Stimulated activated CD8-positive, alpha-beta memory T cell treated with anti-CD3 and anti-CD28 coated beads, Interleukin-12 subunit alpha, Interleukin-12 subunit beta, amount 100 ng/mL, for 24 hours (primary cell): ENCODE measurements around the gene LSR.
"Not testable (repeated sequence)": the region's sequence is repeated elsewhere in the genome, so short reads cannot be mapped to it uniquely, and the experiment has no call there.

Experiments used
- DNase-seq: peaks from one replicate; pipeline ENCODE4 v3.0.0-alpha.2; 2020; ENCODE audit errors: extremely low read depth

The LSR gene

GRCh38 chr19:35286101-35286500 is 37.3 kb downstream of the LSR start:
- not testable (repeated sequence) for DNase-seq

- no peak for DNase-seq
Measured at GRCh38 chr19:35287713-35288112, 38.9 kb downstream of the LSR start.

- no peak for DNase-seq
Measured at GRCh38 chr19:35288331-35288730, 39.5 kb downstream of the LSR start.

GRCh38 chr19:35288906-35289305 is 40.1 kb downstream of the LSR start:
- no peak for DNase-seq

- DNase-seq, result no peak
Measured at GRCh38 chr19:35290381-35291127, 41.8 kb downstream of the LSR start.

- no peak for DNase-seq
Measured at GRCh38 chr19:35291259-35291658, 42.5 kb downstream of the LSR start.

GRCh38 chr19:35291916-35292315 is 43.1 kb downstream of the LSR start, which contains the start of gene MAG:
MAG (plus strand) TSS chr19:35292161; CDS start chr19:35295409, 3,248 bp downstream.
- no peak for DNase-seq

- no peak for DNase-seq
Measured at GRCh38 chr19:35292421-35293362, 43.9 kb downstream of the LSR start.

GRCh38 chr19:35293363-35293739 is 44.5 kb downstream of the LSR start:
- DNase-seq, result no peak

- no peak for DNase-seq
Measured at GRCh38 chr19:35293808-35294207, 45.0 kb downstream of the LSR start.

- DNase-seq, result no peak
Measured at GRCh38 chr19:35294328-35294727, 45.5 kb downstream of the LSR start.

GRCh38 chr19:35294859-35295791 is 46.3 kb downstream of the LSR start:
- no peak for DNase-seq

- no peak for DNase-seq
Measured at GRCh38 chr19:35295792-35296462, 47.1 kb downstream of the LSR start.

- DNase-seq, result no peak
Measured at GRCh38 chr19:35296644-35297514, 48.1 kb downstream of the LSR start.

- DNase-seq, result no peak
Measured at GRCh38 chr19:35297515-35297848, 48.7 kb downstream of the LSR start.

- DNase-seq, result no peak
Measured at GRCh38 chr19:35297922-35298321, 49.1 kb downstream of the LSR start.

GRCh38 chr19:35298561-35298972 is 49.8 kb downstream of the LSR start:
- DNase-seq, result no peak

- no peak for DNase-seq
Measured at GRCh38 chr19:35299523-35300338, 50.9 kb downstream of the LSR start.

GRCh38 chr19:35300339-35300649 is 51.5 kb downstream of the LSR start:
- DNase-seq, result no peak

- no peak for DNase-seq
Measured at GRCh38 chr19:35301961-35302360, 53.2 kb downstream of the LSR start.
